Endothelial cell (in vitro differentiated cells): ENCODE results near the gene CCL23. TPM values are rescaled to one million over a fixed set of nuclear protein-coding genes. Genes with fewer than 3 reads are reported as not detected.

Source experiments
- DNase-seq: peaks from one replicate; pipeline ENCODE4 v3.0.0; 2021; ENCODE audit warnings: low spot score
- H3K27ac Mint-ChIP-seq: one replicate; pipeline ENCODE4 v1.8.0; 2021; ENCODE audit warnings: mixed read lengths, inconsistent platforms; ENCODE audit not compliant: unreplicated experiment
- H3K27me3 Mint-ChIP-seq: one replicate; pipeline ENCODE4 v1.8.0; 2021; ENCODE audit warnings: mild to moderate bottlenecking, moderate library complexity, mixed read lengths, inconsistent platforms; ENCODE audit not compliant: unreplicated experiment
- H3K36me3 Mint-ChIP-seq: one replicate; pipeline ENCODE4 v1.8.0; 2021; ENCODE audit warnings: mild to moderate bottlenecking, low read depth, mixed read lengths, inconsistent platforms; ENCODE audit not compliant: unreplicated experiment
- H3K4me1 Mint-ChIP-seq: one replicate; pipeline ENCODE4 v1.8.0; 2021; ENCODE audit warnings: mild to moderate bottlenecking, mixed read lengths, inconsistent platforms; ENCODE audit not compliant: unreplicated experiment
- H3K4me3 Mint-ChIP-seq: one replicate; pipeline ENCODE4 v1.8.0; 2021; ENCODE audit warnings: mild to moderate bottlenecking, mixed read lengths, inconsistent platforms; ENCODE audit not compliant: unreplicated experiment
- H3K9me3 Mint-ChIP-seq: one replicate; pipeline ENCODE4 v1.8.0; 2021; ENCODE audit warnings: mixed read lengths, inconsistent platforms; ENCODE audit not compliant: unreplicated experiment
- CTCF ChIP-seq: fragments of 200-600 bp; sonication (generic); IDR thresholded peaks from one replicate; pipeline ENCODE4 v1.5.0; 2021; ENCODE audit warnings: antibody characterized with exemption; ENCODE audit not compliant: unreplicated experiment
- total RNA-seq: library from RNA; stranded (reverse); fragmentation: NEBNext Ultra II Directional; extraction: Animal tissue kit (Norgen Biotek cat#: 25700); gene quantifications from one replicate; pipeline ENCODE4 v1.2.1, GENCODE V29; 2021; ENCODE audit not compliant: unreplicated experiment

Gene CCL23
- total RNA-seq, 1 donor from 2014 or later = not detected

GRCh38 chr17:35991075-35991474 is 26.7 kb downstream of the CCL23 start:
- no peaks in the 10 kb centered on the region for H3K27me3 Mint-ChIP-seq
- H3K9me3 Mint-ChIP-seq = no peaks in the 10 kb centered on the region
- no peak for TF ChIP-seq CTCF
- H3K36me3 Mint-ChIP-seq = no peaks in the 10 kb centered on the region
- no peak overlapping the region for H3K4me3 Mint-ChIP-seq
- peaks cover 18% of the 10 kb centered on the region for H3K4me1 Mint-ChIP-seq
- H3K27ac Mint-ChIP-seq = no peak overlapping the region
- DNase-seq = no peak

GRCh38 chr17:35988164-35988563 is 29.6 kb downstream of the CCL23 start:
- DNase-seq = no peak
- no peaks in the 10 kb centered on the region for H3K36me3 Mint-ChIP-seq
- H3K4me1 Mint-ChIP-seq = peaks cover 25% of the 10 kb centered on the region
- H3K27ac Mint-ChIP-seq = peak overlapping the region; percentile 45
- H3K9me3 Mint-ChIP-seq = no peaks in the 10 kb centered on the region
- no peaks in the 10 kb centered on the region for H3K27me3 Mint-ChIP-seq
- H3K4me3 Mint-ChIP-seq = no peak overlapping the region
- TF ChIP-seq CTCF = no peak

- Mint-ChIP-seq H3K9me3 (no peaks in the 10 kb centered on the region), H3K4me1 (peaks cover 25% of the 10 kb centered on the region), H3K27ac (no peak within 1 kb of the TSS), H3K36me3 (no peaks in the 10 kb centered on the region), H3K27me3 (no peaks in the 10 kb centered on the region), H3K4me3 (no peak within 1 kb of the TSS)
- DNase-seq = no peak
- TF ChIP-seq CTCF = no peak
Measured at GRCh38 chr17:35986643-35987042, 31.1 kb downstream of the CCL23 start, which contains the start of gene CCL14. CCL14 (minus strand) TSS chr17:35986729; CDS start chr17:35986649, 80 bp downstream.

- H3K4me3 Mint-ChIP-seq = no peak overlapping the region
- H3K27ac Mint-ChIP-seq = no peak overlapping the region
- H3K9me3 Mint-ChIP-seq = no peaks in the 10 kb centered on the region
- peaks cover 4% of the 10 kb centered on the region for H3K27me3 Mint-ChIP-seq
- H3K36me3 Mint-ChIP-seq = no peaks in the 10 kb centered on the region
- H3K4me1 Mint-ChIP-seq = peaks cover 25% of the 10 kb centered on the region
- no peak for DNase-seq
- no peak for TF ChIP-seq CTCF
Measured at GRCh38 chr17:35984140-35984539, 33.6 kb downstream of the CCL23 start.

GRCh38 chr17:35982409-35983191 is 35.2 kb downstream of the CCL23 start:
- Mint-ChIP-seq H3K27me3 (peaks cover 6% of the 10 kb centered on the region), H3K36me3 (no peaks in the 10 kb centered on the region), H3K27ac (no peak overlapping the region), H3K9me3 (no peaks in the 10 kb centered on the region), H3K4me3 (no peak overlapping the region), H3K4me1 (peaks cover 16% of the 10 kb centered on the region)
- DNase-seq = no peak
- TF ChIP-seq CTCF = no peak
